ENCODE measurements around the gene MEIOSIN. TPM values are rescaled to one million over a fixed set of nuclear protein-coding genes. Genes with fewer than 3 reads are reported as not detected.

MEIOSIN gene
- total and polyA plus RNA-seq, 8 donors = not detected

- no peak for ATAC-seq
- H3K36me3 ChIP-seq = peaks cover 0 to 18% (median 12%) of the 10 kb centered on the region in 3 donors
- WGBS, 2 donors = 58 to 61% methylated on average over 3 of the region's 3 CpGs
- peak overlapping the region in 1 of 4 donors; percentile 96 for H3K4me3 ChIP-seq
- FAIRE-seq = no peak
- intact Hi-C loops (cut with DNase I) = no loop called here
- H3K27ac ChIP-seq = peak overlapping the region; percentile 91 to 97 (median 94)
- H3K27me3 ChIP-seq = no peaks in the 10 kb centered on the region
- peak in 4 of 6 donors; percentile 47 to 62 (median 54) for DNase-seq
- peaks cover 15 to 21% (median 19%) of the 10 kb centered on the region in 3 donors for H3K4me1 ChIP-seq
- H3K9me3 ChIP-seq = no peaks in the 10 kb centered on the region
- TF ChIP-seq CTCF (IDR thresholded peaks at IDR 0.05) = no peak
Observed at GRCh38 chr19:45772912-45773311, 39.7 kb downstream of the MEIOSIN start.

GRCh38 chr19:45773384-45773783 is 40.1 kb downstream of the MEIOSIN start:
- intact Hi-C loops (cut with DNase I) = no loop called here
- H3K4me1 ChIP-seq = peaks cover 15 to 21% (median 19%) of the 10 kb centered on the region in 3 donors
- no peak overlapping the region for H3K4me3 ChIP-seq
- ATAC-seq (peak in 1 of 4 donors; percentile 2), DNase-seq (peak in 4 of 6 donors; percentile 72 to 87 (median 82)), FAIRE-seq (no peak)
- peaks cover 0 to 23% (median 16%) of the 10 kb centered on the region in 3 donors for H3K36me3 ChIP-seq
- H3K27ac ChIP-seq = peak overlapping the region; percentile 91 to 97 (median 94)
- H3K27me3 ChIP-seq = no peaks in the 10 kb centered on the region
- no peaks in the 10 kb centered on the region for H3K9me3 ChIP-seq
- WGBS, 2 donors = 0 to 8% methylated on average over 2 of the region's 2 CpGs
- TF ChIP-seq CTCF (IDR thresholded peaks at IDR 0.05) = no peak

- ATAC-seq = no peak
- H3K27me3 ChIP-seq = no peaks in the 10 kb centered on the region
- no peak overlapping the region for H3K4me3 ChIP-seq
- FAIRE-seq = no peak
- peak overlapping the region in 1 of 4 donors; percentile 8 for H3K27ac ChIP-seq
- no peaks in the 10 kb centered on the region for H3K9me3 ChIP-seq
- intact Hi-C loops (cut with DNase I) = no loop called here
- TF ChIP-seq CTCF (IDR thresholded peaks at IDR 0.05) = no peak
- peaks cover 15 to 26% (median 19%) of the 10 kb centered on the region in 3 donors for H3K4me1 ChIP-seq
- peaks cover 0 to 25% (median 16%) of the 10 kb centered on the region in 3 donors for H3K36me3 ChIP-seq
- WGBS, 2 donors = 85 to 86% methylated on average over 9 of the region's 9 CpGs
- peak in 5 of 6 donors; percentile 35 to 76 (median 61) for DNase-seq
Observed at GRCh38 chr19:45774765-45775164, 41.5 kb downstream of the MEIOSIN start.

- Histone ChIP-seq H3K4me1 (peaks cover 10 to 27% (median 13%) of the 10 kb centered on the region in 3 donors), H3K27ac (no peak overlapping the region), H3K9me3 (no peaks in the 10 kb centered on the region), H3K27me3 (no peaks in the 10 kb centered on the region), H3K4me3 (no peak overlapping the region), H3K36me3 (peaks cover 0 to 25% (median 16%) of the 10 kb centered on the region in 3 donors)
- 93% methylated on average over 34 of the region's 34 CpGs for WGBS, 2 donors
- intact Hi-C loops (cut with DNase I) = no loop called here
- ATAC-seq = no peak
- no peak for TF ChIP-seq CTCF (IDR thresholded peaks at IDR 0.05)
- no peak for FAIRE-seq
- peak in 4 of 6 donors; percentile 14 to 78 (median 46) for DNase-seq
Observed at GRCh38 chr19:45777395-45777961, 44.2 kb downstream of the MEIOSIN start.
